ENCODE measurements around the gene CYB5B. TPM values are rescaled to one million over a fixed set of nuclear protein-coding genes. Genes with fewer than 3 reads are reported as not detected.

Gene CYB5B
- total RNA-seq (169 and 176 TPM in 2 replicates), polyA plus RNA-seq (173 and 175 TPM in 2 replicates), polyA minus RNA-seq (230 and 239 TPM in 2 replicates), Bru-seq, nascent RNA (percentile 92 among the genes with signal in this experiment), BruChase-seq, experiment 1, labeled RNA remaining after a 6-hour chase (percentile 90 among the genes with signal in this experiment), BruChase-seq, experiment 2, labeled RNA remaining after a 2-hour chase (percentile 89 among the genes with signal in this experiment)
- 160 and 192 TPM in 2 replicates for polyA plus RNA-seq (2011; cell fraction: cytosol; rRNA removed)
- polyA plus RNA-seq (2011; cell fraction: nucleus; rRNA removed): 92.2 and 94.9 TPM in 2 replicates
- 106 and 126 TPM in 2 replicates for polyA plus RNA-seq (2012)
- polyA minus RNA-seq (2011; cell fraction: cytosol; rRNA and poly(A)+ RNA removed): 45.1 TPM
- polyA minus RNA-seq (2011; cell fraction: nucleus; rRNA and poly(A)+ RNA removed): 57.8 and 76.4 TPM in 2 replicates
- long read RNA-seq, full-length matches to known transcripts: 240 of 267 reads
- long read RNA-seq, partial matches to known transcripts: 18 of 267 reads
- long read RNA-seq, other reads (novel, unspliced or antisense): 9 of 267 reads

GRCh38 chr16:69424053-69424934, at the start of gene CYB5B:
Gene CYB5B, plus strand, starts transcription at chr16:69424619. Its CDS starts 65 bp downstream, at chr16:69424684.
- Histone ChIP-seq H3K9ac (replicated peaks; ENCODE audit: extremely low read depth, insufficient read depth, low read length) (peak within 1 kb of the TSS; percentile 66), H3K27me3 (ENCODE audit: control insufficient read depth in 2 of 2, insufficient read depth in 2 of 2, low read length in 2 of 2) (no peaks in the 10 kb centered on the region), H3K4me1 (ENCODE audit: control insufficient read depth, extremely low read depth, insufficient read depth, low read length) (peaks cover 10% of the 10 kb centered on the region), H3K27ac (ENCODE audit: insufficient read depth, low read depth, low read length) (peak within 1 kb of the TSS; percentile 44), H3K79me2 (ENCODE audit: control insufficient read depth, insufficient read depth, low read length) (peaks cover 45% of the 10 kb centered on the region), H2AFZ (ENCODE audit: low read depth, low read length) (peak within 1 kb of the TSS; percentile 77), H4K20me1 (replicated peaks; ENCODE audit: control insufficient read depth, extremely low read depth, insufficient read depth, low read length) (no peaks in the 10 kb centered on the region), H3K9me1 (replicated peaks; ENCODE audit: control insufficient read depth, extremely low read depth, insufficient read depth, low read length) (no peaks in the 10 kb centered on the region), H3K4me3 (replicated peaks in 1 of 3; ENCODE audit: insufficient read depth in 1 of 3, low read depth in 1 of 3, low read length in 3 of 3) (peak within 1 kb of the TSS; percentile 65 to 100 (median 96)), H3K36me3 (ENCODE audit: control insufficient read depth in 2 of 2, extremely low read depth in 1 of 2, insufficient read depth in 2 of 2, low read length in 2 of 2) (peaks cover 6% of the 10 kb centered on the region in 2 experiments), H3K4me2 (ENCODE audit: insufficient read depth, low read length) (peak within 1 kb of the TSS; percentile 94), H3K9me3 (replicated peaks; ENCODE audit: control insufficient read depth, insufficient read depth, low read length) (no peaks in the 10 kb centered on the region)
- TF ChIP-seq POLR2AphosphoS5 (IDR thresholded peaks at IDR 0.05; ENCODE audit: insufficient read depth, low read depth, low read length) (peak; percentile 96), POLR2A (IDR thresholded peaks at IDR 0.05; ENCODE audit: low read depth, low read length) (peak; percentile 90), MAX (IDR thresholded peaks at IDR 0.05; ENCODE audit: insufficient read depth, insufficient read length) (peak; percentile 35), JUN (IDR thresholded peaks at IDR 0.05; ENCODE audit: borderline replicate concordance, insufficient read depth, insufficient read length, low read depth) (no peak)
- TSS peak; percentile 74 for BruUV-seq (replicated peaks)
- ChIA-PET CTCF (interaction anchor here (0.5 to 2.1 kb wide), 8 partner anchors 9 to 330 kb away, joined by 3 to 17 read pairs (median 4); partner anchors contain the start of gene NOB1), POLR2A (no interaction called here)
- FAIRE-seq (peak; percentile 99), DNase-seq (ENCODE audit: low read depth, low spot score) (peak; percentile 99)
- dilution Hi-C loops (cut with MboI; ENCODE audit: extremely low pct_ligation_motif_present, low sequenced_read_pairs) (no loop called here), intact Hi-C loops (cut with micrococcal nuclease) (loop anchor here (1.0 to 2.0 kb wide), 3 partner anchors 14 to 26 kb away; no protein-coding TSS in a partner anchor)

Data from endothelial cell of umbilical vein (primary cell).